Measurements from ENCODE around the gene KANK3. TPM values are rescaled to one million over a fixed set of nuclear protein-coding genes. Genes with fewer than 3 reads are reported as not detected.

Gene KANK3
- total RNA-seq, 4 donors from 2014 or later, result 7.1 to 48.7 (median 18.9) TPM

- ATAC-seq (ENCODE audit: low FRiP score) (no peak), DNase-seq (ENCODE audit: low spot score) (no peak)
- no peak for TF ChIP-seq CTCF (IDR thresholded peaks at IDR 0.05)
Observed at GRCh38 chr19:8337728-8338127, 5.3 kb downstream of the KANK3 start.

- TF ChIP-seq CTCF (IDR thresholded peaks at IDR 0.05), result no peak
- DNase-seq (ENCODE audit: low spot score), result no peak
- no peak for ATAC-seq (ENCODE audit: low FRiP score)
Observed at GRCh38 chr19:8336660-8337059, 6.4 kb downstream of the KANK3 start.

- DNase-seq (ENCODE audit: low spot score) (no peak), ATAC-seq (ENCODE audit: low FRiP score) (no peak)
- no peak for TF ChIP-seq CTCF (IDR thresholded peaks at IDR 0.05)
Observed at GRCh38 chr19:8336072-8336569, 6.9 kb downstream of the KANK3 start.

DNA sequence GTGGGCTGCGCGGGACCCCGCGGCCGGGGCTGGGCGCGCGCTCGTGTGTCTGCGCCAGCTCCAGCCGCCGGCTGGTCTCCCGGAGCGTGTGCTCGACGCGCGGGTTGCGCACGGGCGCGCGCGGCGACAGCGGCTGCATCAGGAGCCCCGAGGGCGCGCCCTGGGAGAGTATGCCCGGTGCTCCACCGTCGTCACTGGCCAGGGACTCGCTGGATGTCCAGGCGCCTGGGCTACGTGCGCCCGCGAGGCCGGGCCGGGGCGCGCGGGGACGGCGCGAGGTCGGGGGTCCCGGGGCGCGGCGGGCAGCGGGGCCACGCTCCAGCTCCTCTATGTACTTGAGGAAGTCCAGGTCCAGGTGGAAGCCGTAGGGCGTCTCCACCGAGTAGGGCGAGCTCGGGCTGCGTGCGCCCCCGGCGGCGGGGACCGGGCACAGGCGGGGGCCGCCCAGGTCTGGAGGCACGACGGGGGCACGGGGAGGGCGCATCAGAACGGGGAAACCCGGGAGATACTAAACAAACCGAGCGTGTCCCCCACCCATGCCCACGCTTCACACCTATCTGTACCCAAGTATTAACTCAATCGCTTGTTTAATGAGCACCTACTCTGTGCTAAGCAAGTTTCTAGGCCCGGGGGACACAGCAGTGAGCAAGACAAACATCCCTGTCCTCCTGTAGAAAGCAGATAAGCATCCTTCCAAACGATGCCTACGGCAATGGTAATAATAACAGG, 7.6 kb downstream of the KANK3 start:
- DNase-seq (ENCODE audit: low spot score) (no peak), ATAC-seq (ENCODE audit: low FRiP score) (peak; percentile 13)
- no peak for TF ChIP-seq CTCF (IDR thresholded peaks at IDR 0.05)

- DNase-seq (ENCODE audit: low spot score) (no peak), ATAC-seq (ENCODE audit: low FRiP score) (peak; percentile 39)
- TF ChIP-seq CTCF (IDR thresholded peaks at IDR 0.05), result no peak
Observed at GRCh38 chr19:8334458-8335342, 8.4 kb downstream of the KANK3 start.

- DNase-seq (ENCODE audit: low spot score), result no peak
- no peak for TF ChIP-seq CTCF (IDR thresholded peaks at IDR 0.05)
- ATAC-seq (ENCODE audit: low FRiP score), result no peak
Observed at GRCh38 chr19:8333767-8334457, 9.2 kb downstream of the KANK3 start.
